GM23338 (cell line): ENCODE data around the gene NCAPH2. TPM values are rescaled to one million over a fixed set of nuclear protein-coding genes. Genes with fewer than 3 reads are reported as not detected.

Source experiments
- ATAC-seq: fragments of 200-7000 bp; cut with Tn5 transposase; 3 replicates; pipeline ENCODE4 v1.9.1; 2020
- DNase-seq: peaks from one replicate; pipeline ENCODE4 v3.0.0-alpha.2; 2015; ENCODE audit warnings: low spot score
- H2AFZ ChIP-seq: fragments of 200-600 bp; sonication (generic); 2 replicates; pipeline ENCODE4 v1.8.0; 2016; ENCODE audit warnings: antibody characterized with exemption, mild to moderate bottlenecking, moderate library complexity
- H3F3A ChIP-seq: fragments of 200-600 bp; sonication (generic); replicated peaks from 2 replicates; pipeline ENCODE4 v1.8.0; 2017; ENCODE audit warnings: antibody characterized with exemption, mixed run types, low read depth
- H3K27ac ChIP-seq: fragments of 200-600 bp; sonication (generic); 2 replicates; pipeline ENCODE4 v1.6.1; 2016; ENCODE audit warnings: low read depth
- H3K27me3 ChIP-seq: fragments of 200-600 bp; sonication (generic); 2 replicates; pipeline ENCODE4 v1.8.0; 2016; ENCODE audit warnings: mild to moderate bottlenecking, mixed run types, moderate library complexity; ENCODE audit not compliant: insufficient read depth
- H3K36me3 ChIP-seq: fragments of 200-600 bp; sonication (generic); 2 replicates; pipeline ENCODE4 v1.8.0; 2016; ENCODE audit warnings: mild to moderate bottlenecking; ENCODE audit not compliant: insufficient read depth
- H3K4me1 ChIP-seq: fragments of 200-600 bp; sonication (generic); 2 replicates; pipeline ENCODE4 v1.8.0; 2016; ENCODE audit warnings: mild to moderate bottlenecking, moderate library complexity; ENCODE audit not compliant: insufficient read depth
- H3K4me2 ChIP-seq: fragments of 200-600 bp; sonication (generic); 2 replicates; pipeline ENCODE4 v1.7.1; 2017; ENCODE audit warnings: mixed run types
- H3K4me3 ChIP-seq: fragments of 200-600 bp; sonication (generic); 2 replicates; pipeline ENCODE4 v1.6.1; 2016; ENCODE audit warnings: mixed run types
- H3K79me2 ChIP-seq: fragments of 200-600 bp; sonication (generic); replicated peaks from 2 replicates; pipeline ENCODE4 v1.8.0; 2017; ENCODE audit warnings: mild to moderate bottlenecking; ENCODE audit not compliant: insufficient read depth
- H3K9me2 ChIP-seq: fragments of 200-600 bp; sonication (generic); 2 replicates; pipeline ENCODE4 v1.8.0; 2017; ENCODE audit not compliant: insufficient read depth
- H4K20me1 ChIP-seq: fragments of 200-600 bp; sonication (generic); replicated peaks from 2 replicates; pipeline ENCODE4 v1.8.0; 2017; ENCODE audit warnings: mild to moderate bottlenecking; ENCODE audit not compliant: insufficient read depth
- H3K27ac Mint-ChIP-seq: 2 replicates; pipeline ENCODE4 v1.8.0; 2020; ENCODE audit warnings: inconsistent platforms, mild to moderate bottlenecking, moderate library complexity, mixed read lengths
- H3K27me3 Mint-ChIP-seq: 3 replicates; pipeline ENCODE4 v1.8.0; 2022; ENCODE audit warnings: low read depth, mild to moderate bottlenecking, moderate library complexity, mixed read lengths, inconsistent platforms; ENCODE audit not compliant: insufficient read depth, poor library complexity
- H3K36me3 Mint-ChIP-seq: 3 replicates; pipeline ENCODE4 v1.8.0; 2021; ENCODE audit warnings: low read depth, mild to moderate bottlenecking, inconsistent platforms, moderate library complexity, mixed read lengths
- H3K4me1 Mint-ChIP-seq: 3 replicates; pipeline ENCODE4 v1.8.0; 2020; ENCODE audit warnings: mild to moderate bottlenecking, inconsistent platforms, mixed read lengths
- H3K4me3 Mint-ChIP-seq: 3 replicates; pipeline ENCODE4 v1.8.0; 2021; ENCODE audit warnings: moderate library complexity, mild to moderate bottlenecking, inconsistent platforms, mixed read lengths
- H3K9me3 Mint-ChIP-seq: 3 replicates; pipeline ENCODE4 v1.8.0; 2020; ENCODE audit warnings: moderate library complexity, mild to moderate bottlenecking, inconsistent platforms, mixed read lengths
- CREB1 ChIP-seq: fragments of 250-450 bp; sonication (Bioruptor Pico); IDR thresholded peaks from 2 replicates; pipeline ENCODE4 v1.5.0; 2020; ENCODE audit warnings: low read depth, mild to moderate bottlenecking, moderate library complexity
- EZH2 ChIP-seq: fragments of 200-600 bp; sonication (generic); IDR thresholded peaks from one replicate; pipeline ENCODE4 v1.8.0; 2017; ENCODE audit warnings: antibody characterized with exemption, mild to moderate bottlenecking, low read depth; ENCODE audit not compliant: unreplicated experiment
- EZH2phosphoT487 ChIP-seq: fragments of 200-600 bp; sonication (generic); IDR thresholded peaks from one replicate; pipeline ENCODE4 v1.8.1; 2018; ENCODE audit warnings: antibody characterized with exemption; ENCODE audit not compliant: unreplicated experiment
- POLR2AphosphoS5 ChIP-seq: IDR thresholded peaks from 2 replicates; pipeline ENCODE4 v1.6.1; 2016; ENCODE audit warnings: antibody characterized with exemption, low read depth
- STAT1 ChIP-seq: IDR thresholded peaks from one replicate; pipeline ENCODE4 v1.6.1; 2016; ENCODE audit warnings: antibody characterized with exemption; ENCODE audit not compliant: unreplicated experiment
- ZNF331 ChIP-seq: fragments of 250-450 bp; sonication (Bioruptor Pico); IDR thresholded peaks from 2 replicates; pipeline ENCODE4 v1.5.0; 2020; ENCODE audit warnings: low read depth, mild to moderate bottlenecking, moderate library complexity
- polyA plus RNA-seq: library from polyadenylated mRNA; unstranded; fragments of >200 nt; fragmentation: Nextera tagmentation; extraction: Ambion mirVana; gene quantifications from 2 replicates; pipeline ENCODE4 v1.2.1, GENCODE V29; 2016
- total RNA-seq: library from RNA; depleted of rRNA; stranded (reverse); fragments of >200 nt; shearing (Covaris generic); gene quantifications from 2 replicates; pipeline ENCODE4 v1.2.3, GENCODE V29; 2014
- TF ChIP-seq, protein P1 (sequence below), 2 experiments: fragments of 200-600 bp in 1 of 2; sonication (generic) in 1 of 2; conservative IDR thresholded peaks; 2 replicates each; pipeline versions ENCODE4 v1.5.1 to v1.6.1; 2016 to 2017; ENCODE audit warnings: antibody characterized with exemption in 2 of 2, low read depth in 2 of 2, mild to moderate bottlenecking in 2 of 2, moderate library complexity in 1 of 2

The NCAPH2 gene
- total and polyA plus RNA-seq, 2 experiments from 2014 or later: 52.2 to 76.1 TPM

DNA sequence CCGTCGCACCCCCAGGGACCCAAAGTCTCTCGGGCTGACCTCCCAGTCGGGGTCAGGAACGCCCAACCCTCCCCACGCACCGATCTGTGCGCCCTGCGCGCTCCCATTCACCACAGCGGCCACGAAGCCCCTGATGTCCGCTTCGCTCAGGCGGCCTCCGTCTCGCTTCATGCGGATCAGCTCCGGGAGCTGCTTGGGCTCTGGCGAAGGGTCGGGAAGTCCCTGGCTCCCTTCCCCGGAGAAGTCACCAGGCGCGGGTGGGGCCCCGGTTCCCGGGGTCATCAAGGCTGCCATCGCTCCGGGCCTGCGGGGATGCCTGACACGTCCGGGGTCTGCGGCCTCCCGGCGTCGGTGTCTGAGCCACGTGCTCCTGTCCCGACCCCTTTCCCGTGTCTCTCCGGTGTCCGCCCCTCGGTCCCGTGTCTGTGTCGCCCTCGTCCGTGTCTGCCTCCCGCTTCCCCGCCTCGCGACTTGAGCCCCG, 21.4 kb downstream of the NCAPH2 start:
- Mint-ChIP-seq H3K4me3 (no peak overlapping the region), H3K4me1 (peaks cover 13% of the 10 kb centered on the region), H3K27me3 (peaks cover 76% of the 10 kb centered on the region), H3K9me3 (peaks cover 4% of the 10 kb centered on the region; the same call in 2 of the 3 replicates), H3K27ac (no peak overlapping the region), H3K36me3 (peaks cover 4% of the 10 kb centered on the region)
- H3K36me3 ChIP-seq: no peaks in the 10 kb centered on the region
- no peaks in the 10 kb centered on the region; the same call in none of the 2 replicates for H4K20me1 ChIP-seq
- H3K27ac ChIP-seq: no peak overlapping the region
- H3K4me3 ChIP-seq: peak overlapping the region; percentile 66; the same call in 1 of the 2 replicates
- peaks cover 1% of the 10 kb centered on the region for H3F3A ChIP-seq
- H3K9me2 ChIP-seq: no peaks in the 10 kb centered on the region
- DNase-seq (peak; percentile 43), ATAC-seq (no peak)
- H3K27me3 ChIP-seq: peaks cover 79% of the 10 kb centered on the region
- peak overlapping the region; percentile 87; the same call in 1 of the 2 replicates for H3K4me2 ChIP-seq
- H2AFZ ChIP-seq: no peak overlapping the region
- H3K79me2 ChIP-seq: no peaks in the 10 kb centered on the region
- TF ChIP-seq, protein P1, sequence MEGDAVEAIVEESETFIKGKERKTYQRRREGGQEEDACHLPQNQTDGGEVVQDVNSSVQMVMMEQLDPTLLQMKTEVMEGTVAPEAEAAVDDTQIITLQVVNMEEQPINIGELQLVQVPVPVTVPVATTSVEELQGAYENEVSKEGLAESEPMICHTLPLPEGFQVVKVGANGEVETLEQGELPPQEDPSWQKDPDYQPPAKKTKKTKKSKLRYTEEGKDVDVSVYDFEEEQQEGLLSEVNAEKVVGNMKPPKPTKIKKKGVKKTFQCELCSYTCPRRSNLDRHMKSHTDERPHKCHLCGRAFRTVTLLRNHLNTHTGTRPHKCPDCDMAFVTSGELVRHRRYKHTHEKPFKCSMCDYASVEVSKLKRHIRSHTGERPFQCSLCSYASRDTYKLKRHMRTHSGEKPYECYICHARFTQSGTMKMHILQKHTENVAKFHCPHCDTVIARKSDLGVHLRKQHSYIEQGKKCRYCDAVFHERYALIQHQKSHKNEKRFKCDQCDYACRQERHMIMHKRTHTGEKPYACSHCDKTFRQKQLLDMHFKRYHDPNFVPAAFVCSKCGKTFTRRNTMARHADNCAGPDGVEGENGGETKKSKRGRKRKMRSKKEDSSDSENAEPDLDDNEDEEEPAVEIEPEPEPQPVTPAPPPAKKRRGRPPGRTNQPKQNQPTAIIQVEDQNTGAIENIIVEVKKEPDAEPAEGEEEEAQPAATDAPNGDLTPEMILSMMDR (conservative IDR thresholded peaks at IDR 0.05; ENCODE audit: low read depth in 2 of 2): no peak
- TF ChIP-seq EZH2 (peak; percentile 68), POLR2AphosphoS5 (no peak), EZH2phosphoT487 (no peak)
- H3K4me1 ChIP-seq: peaks cover 4% of the 10 kb centered on the region; the same call in 1 of the 2 replicates

DNA sequence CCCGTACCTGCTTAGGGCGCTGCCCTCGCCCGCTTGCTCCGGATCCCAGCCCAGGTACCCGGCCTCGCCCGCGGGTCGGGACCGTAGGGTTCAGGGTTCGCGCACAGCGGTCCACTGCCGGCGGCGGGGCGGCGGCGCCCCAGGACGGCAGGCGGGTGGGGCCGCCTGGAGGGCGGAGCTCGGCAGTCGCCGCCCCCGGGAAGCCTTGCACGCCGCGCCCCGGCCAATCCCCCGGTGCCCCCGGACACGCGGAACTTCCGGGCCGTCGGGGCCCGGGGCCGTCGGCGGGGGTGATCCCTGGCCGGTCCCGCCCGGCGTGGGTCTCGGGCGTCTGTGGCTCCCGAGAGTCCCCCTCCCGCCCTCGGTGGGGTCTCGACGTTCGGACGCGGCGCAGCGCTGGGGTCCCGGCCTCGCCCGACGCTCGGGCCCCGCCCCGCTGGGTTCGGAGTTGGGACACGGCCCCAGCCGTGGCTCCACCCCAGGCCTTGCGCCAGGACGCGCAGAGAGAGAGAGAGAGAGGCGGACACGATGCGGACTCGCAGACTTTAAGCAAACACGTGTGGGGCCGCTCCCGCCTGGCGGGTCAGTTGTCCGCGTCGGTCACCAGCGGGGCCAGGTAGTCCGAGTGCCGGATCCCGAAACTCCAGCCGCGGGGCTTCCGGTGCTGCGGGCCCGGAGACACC, 22.0 kb downstream of the NCAPH2 start, which contains the start of gene TYMP:
Gene TYMP, minus strand, starts transcription at position 116 of the 683 bp plus-strand sequence. CDS start 303 bp downstream, outside the sequence.
- Histone ChIP-seq H3F3A (no peaks in the 10 kb centered on the region; the same call in none of the 2 replicates), H3K4me3 (peak within 1 kb of the TSS; percentile 66), H4K20me1 (no peaks in the 10 kb centered on the region; the same call in none of the 2 replicates), H3K4me2 (peak within 1 kb of the TSS; percentile 87), H3K27ac (no peak within 1 kb of the TSS), H3K27me3 (peaks cover 83% of the 10 kb centered on the region), H3K4me1 (0 out of 2 replicates have a peak, but pooled peaks cover 4% of the 10 kb centered on the region), H3K9me2 (no peaks in the 10 kb centered on the region), H3K36me3 (no peaks in the 10 kb centered on the region), H3K79me2 (no peaks in the 10 kb centered on the region), H2AFZ (peak within 1 kb of the TSS; percentile 78)
- H3K36me3 Mint-ChIP-seq: no peaks in the 10 kb centered on the region
- peak within 1 kb of the TSS; percentile 65 for H3K4me3 Mint-ChIP-seq
- no peak within 1 kb of the TSS for H3K27ac Mint-ChIP-seq
- H3K9me3 Mint-ChIP-seq: no peaks in the 10 kb centered on the region; the same call in 2 of the 3 replicates
- DNase-seq (peak; percentile 44), ATAC-seq (peak; percentile 4; the same call in 2 of the 3 replicates)
- peaks cover 10% of the 10 kb centered on the region; the same call in 2 of the 3 replicates for H3K4me1 Mint-ChIP-seq
- TF ChIP-seq CREB1 (no peak), STAT1 (no peak), EZH2 (peak; percentile 56), ZNF331 (no peak), POLR2AphosphoS5 (0 out of 2 replicates have a peak, but pooled peaks have one; percentile 16)
- TF ChIP-seq, protein P1 (conservative IDR thresholded peaks at IDR 0.05; ENCODE audit: low read depth in 2 of 2): no peak
- peaks cover 76% of the 10 kb centered on the region for H3K27me3 Mint-ChIP-seq
